ENCODE measurements around the gene THOC5. TPM values are rescaled to one million over a fixed set of nuclear protein-coding genes. Genes with fewer than 3 reads are reported as not detected.
A peak's percentile ranks its signal among the peaks of the same experiment; 100 is the strongest.

The THOC5 gene
- total and polyA plus RNA-seq, 2 experiments from 2014 or later = 24.6 to 53.4 TPM

DNA sequence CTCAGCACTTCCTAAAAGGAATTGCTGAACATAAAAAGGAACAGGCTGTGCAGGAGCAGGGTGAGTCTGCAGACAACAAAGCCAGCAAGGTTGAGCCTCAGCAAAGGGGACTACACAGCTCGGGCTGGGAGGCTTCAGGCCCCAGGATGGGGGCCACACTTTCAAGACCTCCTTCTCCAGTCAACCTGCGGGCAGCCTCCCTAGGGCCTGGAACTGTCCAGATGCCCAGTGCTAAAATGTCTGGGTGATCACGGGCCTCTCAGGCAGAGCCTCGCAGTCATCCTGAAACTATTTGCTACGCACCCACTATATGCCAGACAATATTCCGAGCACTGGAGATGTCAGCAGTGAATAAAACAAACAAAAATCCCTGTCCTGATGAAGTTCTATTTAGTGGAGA lies 77.4 kb downstream of the THOC5 start:
- H3K79me2 ChIP-seq (replicated peaks; ENCODE audit: insufficient read depth) = no peaks in the 10 kb centered on the region
- no peak overlapping the region for H3K4me2 ChIP-seq
- no peak overlapping the region for H2AFZ ChIP-seq
- no peak overlapping the region for H3K4me3 ChIP-seq
- H3K36me3 ChIP-seq (ENCODE audit: insufficient read depth) = no peaks in the 10 kb centered on the region
- peaks cover 40% of the 10 kb centered on the region for H3K27me3 ChIP-seq (ENCODE audit: insufficient read depth)
- peaks cover 4% of the 10 kb centered on the region; the same call in 2 of the 3 replicates for H3K36me3 Mint-ChIP-seq (ENCODE audit: low read depth)
- no peaks in the 10 kb centered on the region for H4K20me1 ChIP-seq (replicated peaks; ENCODE audit: insufficient read depth)
- ATAC-seq (no peak), DNase-seq (ENCODE audit: low spot score) (peak; percentile 28)
- no peak overlapping the region for H3K27ac Mint-ChIP-seq
- peaks cover 21% of the 10 kb centered on the region for H3K4me1 ChIP-seq (ENCODE audit: insufficient read depth)
- H3K4me1 Mint-ChIP-seq = peaks cover 26% of the 10 kb centered on the region
- TF ChIP-seq EZH2 (IDR thresholded peaks at IDR 0.05; ENCODE audit: low read depth, unreplicated experiment) = no peak
- TF ChIP-seq, protein P1, sequence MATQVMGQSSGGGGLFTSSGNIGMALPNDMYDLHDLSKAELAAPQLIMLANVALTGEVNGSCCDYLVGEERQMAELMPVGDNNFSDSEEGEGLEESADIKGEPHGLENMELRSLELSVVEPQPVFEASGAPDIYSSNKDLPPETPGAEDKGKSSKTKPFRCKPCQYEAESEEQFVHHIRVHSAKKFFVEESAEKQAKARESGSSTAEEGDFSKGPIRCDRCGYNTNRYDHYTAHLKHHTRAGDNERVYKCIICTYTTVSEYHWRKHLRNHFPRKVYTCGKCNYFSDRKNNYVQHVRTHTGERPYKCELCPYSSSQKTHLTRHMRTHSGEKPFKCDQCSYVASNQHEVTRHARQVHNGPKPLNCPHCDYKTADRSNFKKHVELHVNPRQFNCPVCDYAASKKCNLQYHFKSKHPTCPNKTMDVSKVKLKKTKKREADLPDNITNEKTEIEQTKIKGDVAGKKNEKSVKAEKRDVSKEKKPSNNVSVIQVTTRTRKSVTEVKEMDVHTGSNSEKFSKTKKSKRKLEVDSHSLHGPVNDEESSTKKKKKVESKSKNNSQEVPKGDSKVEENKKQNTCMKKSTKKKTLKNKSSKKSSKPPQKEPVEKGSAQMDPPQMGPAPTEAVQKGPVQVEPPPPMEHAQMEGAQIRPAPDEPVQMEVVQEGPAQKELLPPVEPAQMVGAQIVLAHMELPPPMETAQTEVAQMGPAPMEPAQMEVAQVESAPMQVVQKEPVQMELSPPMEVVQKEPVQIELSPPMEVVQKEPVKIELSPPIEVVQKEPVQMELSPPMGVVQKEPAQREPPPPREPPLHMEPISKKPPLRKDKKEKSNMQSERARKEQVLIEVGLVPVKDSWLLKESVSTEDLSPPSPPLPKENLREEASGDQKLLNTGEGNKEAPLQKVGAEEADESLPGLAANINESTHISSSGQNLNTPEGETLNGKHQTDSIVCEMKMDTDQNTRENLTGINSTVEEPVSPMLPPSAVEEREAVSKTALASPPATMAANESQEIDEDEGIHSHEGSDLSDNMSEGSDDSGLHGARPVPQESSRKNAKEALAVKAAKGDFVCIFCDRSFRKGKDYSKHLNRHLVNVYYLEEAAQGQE (IDR thresholded peaks at IDR 0.05; ENCODE audit: unreplicated experiment) = peak; percentile 70
- 0 out of 2 replicates have a peak, but pooled peaks cover 3% of the 10 kb centered on the region for H3F3A ChIP-seq (replicated peaks; ENCODE audit: low read depth)
- H3K27ac ChIP-seq (ENCODE audit: low read depth) = no peak overlapping the region
- peaks cover 5% of the 10 kb centered on the region; the same call in 2 of the 3 replicates for H3K9me3 Mint-ChIP-seq
- H3K27me3 Mint-ChIP-seq (ENCODE audit: insufficient read depth, low read depth, poor library complexity) = peaks cover 50% of the 10 kb centered on the region
- no peaks in the 10 kb centered on the region for H3K9me2 ChIP-seq (ENCODE audit: insufficient read depth)
- no peak overlapping the region for H3K4me3 Mint-ChIP-seq

DNA sequence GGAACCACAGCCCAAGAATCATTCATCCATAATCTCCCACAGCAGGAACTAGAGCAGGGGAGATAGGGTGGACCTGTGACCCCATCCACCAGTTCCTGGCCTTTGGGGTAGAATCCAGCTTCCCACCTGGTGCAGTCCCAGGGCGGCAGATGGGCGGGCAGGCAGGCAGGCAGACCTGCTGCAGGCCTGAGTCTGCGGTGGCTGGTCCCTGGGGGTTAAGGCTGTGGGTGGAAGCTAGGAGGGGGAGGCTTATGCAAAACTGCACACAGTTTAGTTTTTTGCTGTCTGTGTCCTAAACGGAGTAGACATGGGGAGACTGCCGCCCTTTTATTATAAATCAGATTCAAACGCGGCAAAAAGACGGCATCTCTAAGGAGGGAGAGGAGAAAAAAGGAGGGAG lies 78.0 kb downstream of the THOC5 start:
- no peak for DNase-seq (ENCODE audit: low spot score)
- Mint-ChIP-seq H3K27me3 (ENCODE audit: insufficient read depth, low read depth, poor library complexity) (peaks cover 48% of the 10 kb centered on the region), H3K27ac (no peak overlapping the region), H3K9me3 (peaks cover 4% of the 10 kb centered on the region; the same call in 2 of the 3 replicates), H3K36me3 (ENCODE audit: low read depth) (peaks cover 3% of the 10 kb centered on the region; the same call in 2 of the 3 replicates), H3K4me1 (peaks cover 30% of the 10 kb centered on the region), H3K4me3 (no peak overlapping the region)
- H3K4me1 ChIP-seq (ENCODE audit: insufficient read depth) = peaks cover 21% of the 10 kb centered on the region
- no peak overlapping the region for H2AFZ ChIP-seq
- H3K36me3 ChIP-seq (ENCODE audit: insufficient read depth) = no peaks in the 10 kb centered on the region
- no peaks in the 10 kb centered on the region for H3K9me2 ChIP-seq (ENCODE audit: insufficient read depth)
- peaks cover 34% of the 10 kb centered on the region for H3K27me3 ChIP-seq (ENCODE audit: insufficient read depth)
- no peaks in the 10 kb centered on the region for H3K79me2 ChIP-seq (replicated peaks; ENCODE audit: insufficient read depth)
- no peak for ATAC-seq
- H3K27ac ChIP-seq (ENCODE audit: low read depth) = no peak overlapping the region
- H3K4me3 ChIP-seq = no peak overlapping the region
- H4K20me1 ChIP-seq (replicated peaks; ENCODE audit: insufficient read depth) = no peaks in the 10 kb centered on the region
- 0 out of 2 replicates have a peak, but pooled peaks cover 2% of the 10 kb centered on the region for H3F3A ChIP-seq (replicated peaks; ENCODE audit: low read depth)
- no peak overlapping the region for H3K4me2 ChIP-seq
- TF ChIP-seq POLR2AphosphoS5 (IDR thresholded peaks at IDR 0.05; ENCODE audit: low read depth) (no peak), JUNB (IDR thresholded peaks at IDR 0.05; ENCODE audit: unreplicated experiment) (no peak), ZNF331 (CRISPR knock-in tag; IDR thresholded peaks at IDR 0.05; ENCODE audit: low read depth) (no peak), CREB1 (CRISPR knock-in tag; IDR thresholded peaks at IDR 0.05; ENCODE audit: low read depth) (no peak), EZH2phosphoT487 (IDR thresholded peaks at IDR 0.05; ENCODE audit: unreplicated experiment) (no peak), STAT1 (IDR thresholded peaks at IDR 0.05; ENCODE audit: unreplicated experiment) (no peak)
- TF ChIP-seq, protein P1 (IDR thresholded peaks at IDR 0.05; ENCODE audit: unreplicated experiment) = no peak
- TF ChIP-seq, protein P2, sequence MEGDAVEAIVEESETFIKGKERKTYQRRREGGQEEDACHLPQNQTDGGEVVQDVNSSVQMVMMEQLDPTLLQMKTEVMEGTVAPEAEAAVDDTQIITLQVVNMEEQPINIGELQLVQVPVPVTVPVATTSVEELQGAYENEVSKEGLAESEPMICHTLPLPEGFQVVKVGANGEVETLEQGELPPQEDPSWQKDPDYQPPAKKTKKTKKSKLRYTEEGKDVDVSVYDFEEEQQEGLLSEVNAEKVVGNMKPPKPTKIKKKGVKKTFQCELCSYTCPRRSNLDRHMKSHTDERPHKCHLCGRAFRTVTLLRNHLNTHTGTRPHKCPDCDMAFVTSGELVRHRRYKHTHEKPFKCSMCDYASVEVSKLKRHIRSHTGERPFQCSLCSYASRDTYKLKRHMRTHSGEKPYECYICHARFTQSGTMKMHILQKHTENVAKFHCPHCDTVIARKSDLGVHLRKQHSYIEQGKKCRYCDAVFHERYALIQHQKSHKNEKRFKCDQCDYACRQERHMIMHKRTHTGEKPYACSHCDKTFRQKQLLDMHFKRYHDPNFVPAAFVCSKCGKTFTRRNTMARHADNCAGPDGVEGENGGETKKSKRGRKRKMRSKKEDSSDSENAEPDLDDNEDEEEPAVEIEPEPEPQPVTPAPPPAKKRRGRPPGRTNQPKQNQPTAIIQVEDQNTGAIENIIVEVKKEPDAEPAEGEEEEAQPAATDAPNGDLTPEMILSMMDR (conservative IDR thresholded peaks at IDR 0.05; ENCODE audit: low read depth in 2 of 2) = no peak
